ENCODE measurements around the gene DDI2.
A peak's percentile ranks its signal among the peaks of the same experiment; 100 is the strongest.
"Not testable (repeated sequence)": the region's sequence is repeated elsewhere in the genome, so short reads cannot be mapped to it uniquely, and the experiment has no call there.

The DDI2 gene

GRCh38 chr1:15678578-15678977 lies 61.3 kb downstream of the DDI2 start:
- DNase-seq (ENCODE audit: low spot score): peak; percentile 32

DNA sequence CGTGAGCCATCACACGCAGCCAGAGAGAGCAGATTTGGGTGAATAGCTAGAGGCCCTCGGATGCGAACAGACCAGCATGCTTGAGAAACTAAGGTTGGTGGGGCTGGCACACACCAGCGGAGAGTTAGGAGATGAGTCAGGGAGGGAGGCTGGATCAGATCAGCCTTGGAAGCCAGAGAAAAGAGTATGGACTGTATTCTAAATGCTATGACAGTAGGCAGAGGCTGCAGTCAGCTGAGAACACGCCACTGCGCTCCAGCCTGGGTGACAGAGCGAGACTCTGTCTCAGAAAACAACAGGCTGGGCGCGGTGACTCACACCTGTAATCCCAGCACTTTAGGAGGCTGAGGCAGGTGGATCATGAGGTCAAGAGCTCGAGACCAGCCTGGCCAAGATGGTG lies 62.9 kb downstream of the DDI2 start:
- DNase-seq (ENCODE audit: low spot score): no peak

DNA sequence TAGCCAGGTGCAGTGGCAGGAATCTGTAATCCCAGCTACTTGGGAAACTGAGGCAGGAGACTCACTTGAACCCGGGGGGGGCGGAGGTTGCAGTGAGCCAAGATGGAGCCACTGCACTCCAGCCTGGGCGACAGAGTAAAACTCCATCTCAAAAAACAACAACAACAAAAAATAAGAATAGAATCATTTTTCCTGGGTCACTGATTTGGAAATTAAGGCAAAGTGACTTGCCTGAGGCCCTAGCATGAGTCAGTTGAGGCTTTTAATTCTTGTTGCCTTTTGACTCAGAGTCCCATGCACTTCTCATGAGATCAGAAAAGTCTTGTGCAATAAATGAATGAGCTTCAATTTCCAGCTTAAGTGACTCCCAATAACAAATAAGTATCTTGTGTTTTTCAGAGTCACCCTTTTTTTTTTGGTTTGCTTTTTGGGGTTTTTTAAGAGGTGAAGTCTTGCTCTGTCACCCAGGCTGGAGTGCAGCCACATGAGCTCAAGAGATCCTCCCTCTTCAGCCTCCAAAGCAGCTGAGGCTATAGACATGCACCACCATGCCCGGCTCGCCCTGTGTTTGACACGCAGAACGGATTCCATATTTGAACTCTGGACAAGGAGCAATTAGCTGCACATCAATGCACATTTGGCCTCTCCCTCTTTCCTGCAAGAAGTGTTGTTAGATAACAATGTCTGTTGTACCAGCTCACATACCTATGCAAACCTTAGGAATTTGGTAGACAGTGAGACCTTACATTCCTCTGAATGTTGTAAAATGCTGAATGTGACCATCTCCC lies 63.5 kb downstream of the DDI2 start:
- peak; percentile 75 for DNase-seq (ENCODE audit: low spot score)

- no peak for DNase-seq (ENCODE audit: low spot score)
These were observed 64.4 kb downstream of the DDI2 start for GRCh38 chr1:15681349-15682292.

- DNase-seq (ENCODE audit: low spot score): no peak
These were observed 65.7 kb downstream of the DDI2 start for GRCh38 chr1:15682936-15683341.

DNA sequence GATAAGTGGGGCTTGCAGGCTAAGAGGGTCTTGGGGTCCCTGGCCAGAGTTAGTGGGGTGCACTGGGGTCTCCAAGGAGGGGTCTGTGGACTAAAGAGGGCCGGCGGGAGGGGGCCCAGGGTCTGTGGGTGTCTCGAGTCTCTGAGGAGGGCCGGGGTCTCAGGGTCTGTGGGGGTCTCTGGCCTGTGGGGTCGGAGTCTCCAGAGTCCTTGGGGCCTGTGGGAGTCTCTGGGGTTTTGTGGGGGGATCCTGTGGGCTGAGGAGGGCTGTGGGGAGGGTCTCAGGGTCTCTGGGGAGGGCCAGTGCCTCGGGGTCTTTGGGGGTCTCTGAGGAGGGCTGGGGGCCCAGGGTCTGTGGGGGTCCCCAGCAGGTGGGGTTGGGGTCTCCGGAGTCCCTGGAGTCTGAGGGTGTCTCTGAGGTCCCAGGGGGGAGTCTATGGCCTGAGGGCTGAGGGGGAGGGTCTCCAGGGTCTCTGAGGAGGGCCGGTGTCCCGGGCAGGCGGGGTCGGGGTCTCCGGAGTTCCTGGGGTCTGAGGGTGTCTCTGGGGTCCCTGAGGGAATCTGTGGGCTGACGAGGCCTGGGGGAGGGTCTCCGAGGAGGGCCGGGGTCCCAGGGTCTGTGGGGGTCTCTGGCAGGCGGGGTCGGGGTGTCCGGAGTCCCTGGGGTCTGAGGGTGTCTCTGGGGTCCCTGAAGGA lies 66.2 kb downstream of the DDI2 start:
- DNase-seq (ENCODE audit: low spot score): no peak

GRCh38 chr1:15684042-15684461 lies 66.8 kb downstream of the DDI2 start, which contains the start of gene PLEKHM2:
PLEKHM2 (plus strand) TSS chr1:15684320; CDS start chr1:15684559, 239 bp downstream.
- DNase-seq (ENCODE audit: low spot score): peak; percentile 34

GRCh38 chr1:15684468-15685291 lies 67.4 kb downstream of the DDI2 start:
- peak; percentile 30 for DNase-seq (ENCODE audit: low spot score)

- DNase-seq (ENCODE audit: low spot score): no peak
These were observed 68.6 kb downstream of the DDI2 start for GRCh38 chr1:15685820-15686219.

DNA sequence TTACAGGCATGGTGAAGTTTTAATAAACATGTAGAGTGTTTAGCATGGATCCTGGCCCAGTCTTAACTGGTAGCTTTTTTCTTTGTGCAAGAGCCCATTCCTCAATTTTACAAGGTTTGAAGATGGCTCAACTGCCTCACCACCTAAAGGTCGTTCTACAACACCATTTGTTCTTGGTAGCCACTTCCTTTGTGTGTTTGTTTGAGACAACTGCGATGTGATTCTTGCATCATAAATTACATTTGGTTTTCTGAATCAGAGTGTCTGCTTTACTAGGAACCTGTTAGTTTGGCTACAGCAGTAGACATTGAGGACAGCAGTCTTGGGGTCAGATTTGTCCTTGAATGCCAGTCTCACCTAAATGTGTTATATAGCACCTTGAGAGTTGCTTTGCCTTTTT lies 70.2 kb downstream of the DDI2 start:
- DNase-seq (ENCODE audit: low spot score): no peak

GRCh38 chr1:15690317-15690716 lies 73.1 kb downstream of the DDI2 start:
- no peak for DNase-seq (ENCODE audit: low spot score)

- no peak for DNase-seq (ENCODE audit: low spot score)
These were observed 74.3 kb downstream of the DDI2 start for GRCh38 chr1:15691434-15692032.

DNA sequence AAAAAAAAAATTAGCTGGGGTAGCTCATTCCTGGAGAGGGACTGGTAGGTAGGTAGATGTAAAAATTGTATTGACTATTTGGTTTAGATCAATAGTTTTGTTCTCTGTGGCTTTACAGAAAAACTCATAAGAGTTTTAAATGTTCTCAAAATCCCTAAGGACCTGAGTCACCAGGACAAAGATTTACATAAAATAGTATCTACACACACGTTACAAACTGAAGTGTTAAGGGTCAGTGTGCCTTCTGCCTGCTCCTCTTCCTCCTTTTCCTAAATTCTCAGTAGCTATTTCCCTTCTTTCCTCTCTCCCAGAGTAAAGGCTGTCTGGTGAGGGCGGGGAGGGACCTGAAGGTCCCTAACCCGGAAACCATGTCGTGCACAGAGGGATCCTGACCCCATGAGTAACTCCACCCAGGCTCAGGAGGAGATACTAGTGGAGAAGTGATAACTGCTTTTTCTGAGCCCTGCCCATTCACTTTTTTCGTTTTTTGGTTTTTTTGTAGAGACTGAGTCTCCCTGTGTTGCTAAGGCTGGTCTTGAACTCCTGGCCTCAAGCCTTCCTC lies 74.9 kb downstream of the DDI2 start:
- DNase-seq (ENCODE audit: low spot score): no peak

DNA sequence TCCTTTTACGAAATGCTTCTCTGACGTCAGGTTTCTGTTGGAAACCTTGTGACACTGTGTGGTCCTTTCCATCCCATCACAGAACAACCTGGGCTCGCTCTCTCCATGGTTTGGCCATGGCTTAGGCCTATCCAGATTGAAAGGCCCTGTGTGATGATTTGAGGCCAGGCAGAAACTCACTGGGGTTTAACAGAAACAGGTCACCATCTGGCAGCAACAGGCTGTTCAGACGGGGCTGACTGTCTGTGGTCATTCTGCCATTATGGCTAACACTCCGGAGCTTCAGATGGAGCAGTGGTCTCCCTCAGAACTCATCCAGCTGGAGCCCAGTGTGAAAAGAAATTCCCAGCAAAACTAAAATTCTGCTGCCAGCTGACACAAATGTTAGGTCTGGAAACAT lies 76.1 kb downstream of the DDI2 start:
- DNase-seq (ENCODE audit: low spot score): no peak

DNA sequence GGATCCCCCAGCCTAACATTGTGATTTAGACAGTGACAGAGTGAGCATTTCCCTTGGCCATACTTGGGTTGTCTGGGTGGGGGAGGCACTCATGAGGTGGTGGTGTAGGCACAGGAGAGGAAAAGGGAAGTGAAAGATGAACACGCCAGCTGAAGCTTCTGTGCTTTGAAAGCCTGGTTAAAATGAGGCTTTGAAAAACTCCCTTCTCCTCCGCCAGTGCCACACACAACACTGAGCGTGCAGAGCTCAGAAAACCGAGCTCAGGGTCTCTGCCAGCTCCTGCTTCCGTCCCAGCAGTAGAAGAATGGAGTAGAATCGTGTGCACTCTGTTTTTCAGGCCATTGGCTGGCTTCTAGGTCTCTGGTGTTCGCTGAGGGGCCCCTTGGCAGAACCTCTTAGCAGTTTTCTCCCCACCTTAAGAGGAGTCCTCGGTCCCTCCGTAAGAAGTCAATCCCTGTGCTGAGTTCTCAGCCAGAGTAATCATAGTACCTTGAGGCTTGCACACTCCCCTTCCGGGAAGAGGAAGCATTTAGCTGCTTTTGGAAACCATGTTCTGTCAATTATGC lies 79.8 kb downstream of the DDI2 start:
- DNase-seq (ENCODE audit: low spot score): peak; percentile 37

DNA sequence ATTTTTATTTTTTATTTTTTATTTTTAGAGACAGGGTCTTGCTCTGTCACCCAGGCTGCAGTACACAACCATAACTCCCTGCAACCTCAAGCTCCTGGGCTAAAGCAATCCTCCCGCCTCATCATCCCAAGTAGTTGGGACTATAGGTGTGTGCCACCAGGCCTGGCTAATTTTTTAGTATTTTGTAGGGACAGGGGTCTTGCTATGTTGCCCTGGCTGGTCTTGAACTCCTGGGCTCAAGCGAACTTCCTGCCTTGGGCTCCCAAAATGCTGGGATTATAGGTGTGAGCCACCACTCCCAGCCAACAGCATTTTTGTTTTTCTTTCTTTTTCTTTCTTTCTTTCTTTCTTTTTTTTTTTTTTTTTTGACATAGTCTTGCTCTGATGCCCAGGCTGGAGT lies 80.9 kb downstream of the DDI2 start:
- no peak for DNase-seq (ENCODE audit: low spot score)

- DNase-seq (ENCODE audit: low spot score): not testable (repeated sequence)
These were observed 82.1 kb downstream of the DDI2 start for GRCh38 chr1:15699321-15699720.

DNA sequence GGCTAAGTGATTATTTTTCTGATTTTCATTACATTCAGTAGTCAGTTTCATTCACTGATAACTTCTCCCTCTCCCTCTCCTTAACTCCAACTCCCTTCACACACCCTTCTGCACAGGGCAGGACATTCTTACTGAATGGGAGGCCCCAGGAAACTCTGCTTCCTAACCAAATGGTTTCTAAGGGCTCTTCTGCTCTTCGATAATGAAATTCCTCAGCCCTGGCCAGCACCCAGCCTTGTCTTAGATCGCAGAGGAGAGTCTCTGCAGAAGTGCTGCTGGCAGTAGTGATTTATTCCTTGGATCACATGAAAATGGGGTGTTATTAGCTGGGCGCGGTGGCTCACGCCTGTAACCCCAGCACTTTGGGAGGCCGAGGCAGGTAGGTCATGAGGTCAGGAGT lies 83.2 kb downstream of the DDI2 start:
- no peak for DNase-seq (ENCODE audit: low spot score)

GRCh38 chr1:15701784-15702183 lies 84.5 kb downstream of the DDI2 start:
- no peak for DNase-seq (ENCODE audit: low spot score)
